ENCODE data around the gene CYS1. TPM values are rescaled to one million over a fixed set of nuclear protein-coding genes. Genes with fewer than 3 reads are reported as not detected.

CYS1 gene
- total and polyA plus RNA-seq, 2 of the 13 experiments (the other 11 are each of a cell fraction or from before 2014, with no cell fraction given) = 0.04 TPM; not detected in 1

DNA sequence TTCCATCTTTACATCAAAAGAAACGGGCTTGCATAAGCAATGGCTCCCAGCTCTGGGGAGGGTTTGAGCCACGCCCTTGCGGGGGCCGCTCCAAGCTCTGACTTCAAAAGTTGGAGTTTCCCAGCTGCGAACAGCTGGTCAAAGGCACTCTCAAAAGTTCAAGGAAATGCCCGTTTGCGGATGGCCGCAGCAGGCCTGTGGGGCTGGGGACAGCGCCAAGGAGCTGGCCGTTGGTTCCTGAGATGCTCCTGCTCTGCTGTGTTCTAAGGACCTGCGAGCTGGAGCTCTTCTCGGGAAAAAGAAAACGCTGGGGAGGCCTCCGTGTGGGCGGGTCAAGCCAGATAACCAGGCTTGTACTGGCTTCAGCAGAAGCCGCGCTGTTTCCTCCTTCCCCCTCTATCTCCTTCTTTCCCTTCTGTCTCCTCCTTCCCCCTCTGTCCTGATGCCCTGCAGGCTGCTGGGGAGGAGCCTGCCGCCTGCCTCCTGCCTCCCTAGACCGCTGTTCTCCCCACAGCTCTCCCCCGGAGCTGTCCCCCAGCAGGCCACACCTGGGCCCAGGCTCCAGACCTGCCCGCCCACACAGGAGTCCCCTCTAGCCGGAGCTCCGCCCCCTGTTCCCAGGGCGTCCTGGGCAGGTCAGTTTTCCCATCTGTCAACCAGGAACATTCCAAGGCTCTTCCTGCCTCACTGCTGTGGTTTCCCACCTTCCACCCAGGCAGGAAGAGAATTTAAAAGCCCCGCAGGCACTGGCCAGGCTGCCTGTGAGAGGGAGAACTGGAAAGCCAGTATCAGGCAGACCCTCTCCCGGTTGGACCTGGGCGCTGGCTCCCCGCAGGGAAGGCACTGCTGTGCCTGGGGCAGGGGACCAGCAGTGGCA lies 22.7 kb downstream of the CYS1 start (continued):
- TF ChIP-seq, protein P1, sequence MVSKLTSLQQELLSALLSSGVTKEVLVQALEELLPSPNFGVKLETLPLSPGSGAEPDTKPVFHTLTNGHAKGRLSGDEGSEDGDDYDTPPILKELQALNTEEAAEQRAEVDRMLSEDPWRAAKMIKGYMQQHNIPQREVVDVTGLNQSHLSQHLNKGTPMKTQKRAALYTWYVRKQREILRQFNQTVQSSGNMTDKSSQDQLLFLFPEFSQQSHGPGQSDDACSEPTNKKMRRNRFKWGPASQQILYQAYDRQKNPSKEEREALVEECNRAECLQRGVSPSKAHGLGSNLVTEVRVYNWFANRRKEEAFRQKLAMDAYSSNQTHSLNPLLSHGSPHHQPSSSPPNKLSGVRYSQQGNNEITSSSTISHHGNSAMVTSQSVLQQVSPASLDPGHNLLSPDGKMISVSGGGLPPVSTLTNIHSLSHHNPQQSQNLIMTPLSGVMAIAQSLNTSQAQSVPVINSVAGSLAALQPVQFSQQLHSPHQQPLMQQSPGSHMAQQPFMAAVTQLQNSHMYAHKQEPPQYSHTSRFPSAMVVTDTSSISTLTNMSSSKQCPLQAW (CRISPR knock-in tag; IDR thresholded peaks at IDR 0.05) = 0 out of 2 replicates have a peak, but pooled peaks have one; percentile 39
- TF ChIP-seq TCF12 (IDR thresholded peaks at IDR 0.05) (no peak), TCF12 (CRISPR knock-in tag; IDR thresholded peaks at IDR 0.05) (0 out of 2 replicates have a peak, but pooled peaks have one; percentile 25), ZNF761 (CRISPR knock-in tag; conservative IDR thresholded peaks at IDR 0.05) (no peak), ZBTB7B (CRISPR knock-in tag; IDR thresholded peaks at IDR 0.05) (peak; percentile 30; the same call in 1 of the 2 replicates), HNRNPLL (IDR thresholded peaks at IDR 0.05; ENCODE audit: low read depth, low read length, poor library complexity, severe bottlenecking) (peak; percentile 35), KLF15 (CRISPR knock-in tag; IDR thresholded peaks at IDR 0.05; ENCODE audit: borderline replicate concordance) (no peak), ZNF263 (CRISPR knock-in tag; IDR thresholded peaks at IDR 0.05) (peak; percentile 52; the same call in 1 of the 2 replicates), ZNF777 (CRISPR knock-in tag; IDR thresholded peaks at IDR 0.05) (0 out of 2 replicates have a peak, but pooled peaks have one; percentile 20), NFATC3 (CRISPR knock-in tag; IDR thresholded peaks at IDR 0.05) (0 out of 2 replicates have a peak, but pooled peaks have one; percentile 85), ZNF776 (CRISPR knock-in tag; IDR thresholded peaks at IDR 0.05) (no peak), NPAS2 (CRISPR knock-in tag; IDR thresholded peaks at IDR 0.05; ENCODE audit: borderline replicate concordance) (0 out of 2 replicates have a peak, but pooled peaks have one; percentile 76), SALL1 (CRISPR knock-in tag; IDR thresholded peaks at IDR 0.05) (peak; percentile 41; the same call in 1 of the 2 replicates), GABPB1 (CRISPR knock-in tag; IDR thresholded peaks at IDR 0.05) (peak; percentile 33; the same call in 1 of the 2 replicates)
- TF ChIP-seq, protein P2, sequence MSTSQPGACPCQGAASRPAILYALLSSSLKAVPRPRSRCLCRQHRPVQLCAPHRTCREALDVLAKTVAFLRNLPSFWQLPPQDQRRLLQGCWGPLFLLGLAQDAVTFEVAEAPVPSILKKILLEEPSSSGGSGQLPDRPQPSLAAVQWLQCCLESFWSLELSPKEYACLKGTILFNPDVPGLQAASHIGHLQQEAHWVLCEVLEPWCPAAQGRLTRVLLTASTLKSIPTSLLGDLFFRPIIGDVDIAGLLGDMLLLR (CRISPR knock-in tag; IDR thresholded peaks at IDR 0.05) = no peak
- TF ChIP-seq, protein P3, sequence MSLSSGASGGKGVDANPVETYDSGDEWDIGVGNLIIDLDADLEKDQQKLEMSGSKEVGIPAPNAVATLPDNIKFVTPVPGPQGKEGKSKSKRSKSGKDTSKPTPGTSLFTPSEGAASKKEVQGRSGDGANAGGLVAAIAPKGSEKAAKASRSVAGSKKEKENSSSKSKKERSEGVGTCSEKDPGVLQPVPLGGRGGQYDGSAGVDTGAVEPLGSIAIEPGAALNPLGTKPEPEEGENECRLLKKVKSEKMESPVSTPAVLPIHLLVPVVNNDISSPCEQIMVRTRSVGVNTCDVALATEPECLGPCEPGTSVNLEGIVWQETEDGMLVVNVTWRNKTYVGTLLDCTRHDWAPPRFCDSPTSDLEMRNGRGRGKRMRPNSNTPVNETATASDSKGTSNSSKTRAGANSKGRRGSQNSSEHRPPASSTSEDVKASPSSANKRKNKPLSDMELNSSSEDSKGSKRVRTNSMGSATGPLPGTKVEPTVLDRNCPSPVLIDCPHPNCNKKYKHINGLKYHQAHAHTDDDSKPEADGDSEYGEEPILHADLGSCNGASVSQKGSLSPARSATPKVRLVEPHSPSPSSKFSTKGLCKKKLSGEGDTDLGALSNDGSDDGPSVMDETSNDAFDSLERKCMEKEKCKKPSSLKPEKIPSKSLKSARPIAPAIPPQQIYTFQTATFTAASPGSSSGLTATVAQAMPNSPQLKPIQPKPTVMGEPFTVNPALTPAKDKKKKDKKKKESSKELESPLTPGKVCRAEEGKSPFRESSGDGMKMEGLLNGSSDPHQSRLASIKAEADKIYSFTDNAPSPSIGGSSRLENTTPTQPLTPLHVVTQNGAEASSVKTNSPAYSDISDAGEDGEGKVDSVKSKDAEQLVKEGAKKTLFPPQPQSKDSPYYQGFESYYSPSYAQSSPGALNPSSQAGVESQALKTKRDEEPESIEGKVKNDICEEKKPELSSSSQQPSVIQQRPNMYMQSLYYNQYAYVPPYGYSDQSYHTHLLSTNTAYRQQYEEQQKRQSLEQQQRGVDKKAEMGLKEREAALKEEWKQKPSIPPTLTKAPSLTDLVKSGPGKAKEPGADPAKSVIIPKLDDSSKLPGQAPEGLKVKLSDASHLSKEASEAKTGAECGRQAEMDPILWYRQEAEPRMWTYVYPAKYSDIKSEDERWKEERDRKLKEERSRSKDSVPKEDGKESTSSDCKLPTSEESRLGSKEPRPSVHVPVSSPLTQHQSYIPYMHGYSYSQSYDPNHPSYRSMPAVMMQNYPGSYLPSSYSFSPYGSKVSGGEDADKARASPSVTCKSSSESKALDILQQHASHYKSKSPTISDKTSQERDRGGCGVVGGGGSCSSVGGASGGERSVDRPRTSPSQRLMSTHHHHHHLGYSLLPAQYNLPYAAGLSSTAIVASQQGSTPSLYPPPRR (CRISPR knock-in tag; IDR thresholded peaks at IDR 0.05; ENCODE audit: borderline replicate concordance) = no peak

Measured in HepG2 (cell line).